Activated CD8-positive, alpha-beta T cell treated with anti-CD3 and anti-CD28 coated beads, Interleukin-2, amount 10 ng/mL, durations not matched to agents 7 days and 5 days (primary cell): Measurements from ENCODE around the gene RIMBP3C. TPM values are rescaled to one million over a fixed set of nuclear protein-coding genes. Genes with fewer than 3 reads are reported as not detected.
"Not testable (repeated sequence)": the region's sequence is repeated elsewhere in the genome, so short reads cannot be mapped to it uniquely, and the experiment has no call there.

Experiments used
- ATAC-seq: fragments of 150-1000 bp; cut with Tn5 transposase; one replicate; pipeline ENCODE4 v1.10.0; 2021; ENCODE audit warnings: moderate library complexity
- CTCF ChIA-PET: fragments of 350-600 bp; sonication (Branson Sonifier 250); formaldehyde crosslinking; loops from one replicate; lab custom pipeline; 2021; ENCODE audit warnings: antibody characterized with exemption; lab: Charles Lee
- POLR2A ChIA-PET: fragments of 350-600 bp; sonication (Branson Sonifier 250); formaldehyde crosslinking; loops from one replicate; lab custom pipeline; 2021; ENCODE audit warnings: antibody characterized with exemption; lab: Charles Lee
- DNase-seq: peaks from one replicate; pipeline ENCODE4 v3.0.0-alpha.2; 2020
- H3K27ac Mint-ChIP-seq: one replicate; pipeline ENCODE4 v1.8.0; 2021; ENCODE audit warnings: mild to moderate bottlenecking, mixed read lengths
- H3K27me3 Mint-ChIP-seq: one replicate; pipeline ENCODE4 v1.8.0; 2021; ENCODE audit warnings: low read depth, mixed read lengths
- H3K36me3 Mint-ChIP-seq: one replicate; pipeline ENCODE4 v1.8.0; 2021; ENCODE audit warnings: low read depth, mixed read lengths
- H3K4me1 Mint-ChIP-seq: one replicate; pipeline ENCODE4 v1.8.0; 2021; ENCODE audit warnings: low read depth, mixed read lengths
- H3K4me3 Mint-ChIP-seq: one replicate; pipeline ENCODE4 v1.8.0; 2021; ENCODE audit warnings: mild to moderate bottlenecking, mixed read lengths
- H3K9me3 Mint-ChIP-seq: one replicate; pipeline ENCODE4 v1.8.0; 2022; ENCODE audit warnings: mixed read lengths; ENCODE audit not compliant: insufficient read depth
- total RNA-seq, 2 experiments: library from RNA; stranded (reverse); gene quantifications; one replicate each; pipeline ENCODE4 v1.2.3, GENCODE V29; 2021

The RIMBP3C gene
- total RNA-seq, 2 experiments from 2014 or later, result 0.08 to 0.34 TPM

DNA sequence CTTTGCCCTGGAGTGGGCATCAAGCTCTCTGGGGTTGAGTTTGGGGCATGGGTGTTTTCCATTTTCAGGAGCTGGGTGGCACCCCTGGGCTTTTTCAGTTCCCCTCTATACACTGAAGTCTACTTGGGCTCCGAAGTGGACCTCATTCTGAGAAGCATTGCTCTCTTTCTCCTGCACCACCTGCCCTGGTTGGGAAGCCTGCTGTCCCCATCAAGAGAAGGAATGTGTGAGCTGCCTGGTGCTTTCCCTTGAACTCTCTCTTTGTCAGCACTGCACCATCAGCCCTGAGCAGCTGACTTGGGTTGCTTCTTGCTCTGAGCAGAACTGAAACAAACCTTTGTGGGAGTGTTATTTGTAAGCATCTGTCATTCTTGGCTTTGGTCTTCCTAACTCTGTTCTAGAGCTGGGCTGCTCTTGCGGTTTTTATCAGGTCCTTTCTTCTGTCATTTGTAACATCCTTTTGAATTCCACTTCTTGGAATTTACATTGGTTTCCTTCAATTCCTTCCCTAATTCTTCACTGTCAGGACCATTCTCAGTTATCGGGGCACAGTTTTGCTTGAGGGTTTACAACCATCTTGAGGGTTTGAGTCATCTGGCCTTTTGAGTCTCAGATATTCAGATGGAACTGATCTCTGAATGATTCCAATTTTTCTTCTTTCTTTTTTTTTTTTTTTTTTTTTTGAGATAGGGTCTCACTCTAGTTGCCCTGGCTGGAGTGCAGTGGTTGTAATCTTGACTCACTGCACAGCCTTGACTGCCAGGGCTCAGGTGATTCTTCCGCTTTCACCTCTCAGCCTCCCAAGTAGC is 36.7 kb upstream of the RIMBP3C start:
- H3K9me3 Mint-ChIP-seq, result no peaks in the 10 kb centered on the region
- H3K36me3 Mint-ChIP-seq, result peaks cover 24% of the 10 kb centered on the region
- no peak overlapping the region for H3K4me3 Mint-ChIP-seq
- H3K27me3 Mint-ChIP-seq, result no peaks in the 10 kb centered on the region
- POLR2A ChIA-PET, result interaction anchor here (1.2 to 1.4 kb wide), 3 partner anchors 11 to 19 kb away, joined by 3 read pairs; no protein-coding TSS in a partner anchor
- CTCF ChIA-PET, result interaction anchor here (0.6 to 1.4 kb wide), 7 partner anchors 17 to 58 kb away, joined by 3 to 8 read pairs (median 3); partner anchors contain the start of genes SDF2L1 and YDJC
- H3K4me1 Mint-ChIP-seq, result peaks cover 35% of the 10 kb centered on the region
- peak; percentile 40 for DNase-seq
- H3K27ac Mint-ChIP-seq, result peak overlapping the region; percentile 79
- peak; percentile 84 for ATAC-seq

- Mint-ChIP-seq H3K27me3 (no peaks in the 10 kb centered on the region), H3K4me3 (no peak overlapping the region), H3K4me1 (peaks cover 27% of the 10 kb centered on the region), H3K9me3 (no peaks in the 10 kb centered on the region), H3K27ac (no peak overlapping the region), H3K36me3 (peaks cover 15% of the 10 kb centered on the region)
- ATAC-seq (no peak), DNase-seq (no peak)
- ChIA-PET POLR2A (interaction anchor here (0.6 kb wide), 1 partner anchor 20 kb away, joined by 3 read pairs; no protein-coding TSS in a partner anchor), CTCF (interaction anchor here (0.8 kb wide), 1 partner anchor 14 kb away, joined by 3 read pairs; no protein-coding TSS in a partner anchor)
These were observed 34.1 kb upstream of the RIMBP3C start for GRCh38 chr22:21585389-21585788.

- POLR2A ChIA-PET, result interaction anchor here (1.1 kb wide), 1 partner anchor 9 kb away, joined by 4 read pairs; no protein-coding TSS in a partner anchor
These were observed 31.8 kb upstream of the RIMBP3C start for GRCh38 chr22:21582801-21583740.

DNA sequence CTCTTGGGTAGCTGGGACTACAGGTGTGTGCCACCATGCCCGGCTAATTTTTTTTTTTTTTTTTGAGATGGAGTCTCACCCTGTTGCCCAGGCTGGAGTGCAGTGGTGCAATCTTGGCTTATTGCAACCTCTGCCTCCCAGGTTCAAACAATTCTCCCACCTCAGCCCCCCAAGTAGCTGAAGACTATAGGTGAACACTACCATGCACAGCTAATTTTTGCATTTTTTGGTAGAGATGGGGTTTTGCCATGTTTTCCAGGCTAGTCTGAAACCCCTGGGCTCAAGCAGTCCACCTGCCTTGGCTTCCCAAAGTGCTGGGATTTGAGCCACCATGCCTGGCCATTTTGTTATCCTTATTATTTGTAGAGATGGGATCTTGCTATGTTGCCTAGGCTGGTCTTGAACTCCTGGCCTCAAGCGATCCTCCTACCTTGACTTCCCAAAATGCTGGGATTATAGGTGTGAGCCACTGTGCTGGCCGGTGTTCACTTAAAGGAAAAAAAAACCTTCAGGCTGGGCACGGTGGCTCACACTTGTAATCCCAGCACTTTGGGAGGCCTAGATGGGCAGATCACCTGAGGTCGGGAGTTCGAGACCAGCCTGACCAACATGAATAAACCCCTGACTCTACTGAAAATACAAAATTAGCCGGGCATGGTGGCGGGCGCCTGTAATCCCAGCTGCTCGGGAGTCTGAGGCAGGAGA is 29.9 kb upstream of the RIMBP3C start:
- H3K9me3 Mint-ChIP-seq, POLR2A ChIA-PET, ATAC-seq, DNase-seq, H3K27me3 Mint-ChIP-seq, H3K27ac Mint-ChIP-seq, H3K4me3 Mint-ChIP-seq: not testable (repeated sequence)
- peaks cover 22% of the 10 kb centered on the region for H3K4me1 Mint-ChIP-seq
- peaks cover 15% of the 10 kb centered on the region for H3K36me3 Mint-ChIP-seq
- CTCF ChIA-PET, result interaction anchor here (0.6 kb wide), 1 partner anchor 43 kb away, joined by 3 read pairs; no protein-coding TSS in a partner anchor

More at GRCh38 chr22:21582801-21583740, 31.8 kb upstream of the RIMBP3C start:
- peaks cover 11% of the 10 kb centered on the region for H3K36me3 Mint-ChIP-seq
- DNase-seq (no peak), ATAC-seq (no peak)
- H3K27ac Mint-ChIP-seq, result peak overlapping the region; percentile 31
- no peak overlapping the region for H3K4me3 Mint-ChIP-seq
- CTCF ChIA-PET, result no interaction called here
- peaks cover 23% of the 10 kb centered on the region for H3K4me1 Mint-ChIP-seq
- H3K27me3 Mint-ChIP-seq, result no peaks in the 10 kb centered on the region
- H3K9me3 Mint-ChIP-seq, result no peaks in the 10 kb centered on the region

GRCh38 chr22:21580623-21581007 is 29.4 kb upstream of the RIMBP3C start:
- peaks cover 16% of the 10 kb centered on the region for H3K36me3 Mint-ChIP-seq
- ATAC-seq, POLR2A ChIA-PET, CTCF ChIA-PET, DNase-seq, H3K9me3 Mint-ChIP-seq, H3K27me3 Mint-ChIP-seq, H3K4me3 Mint-ChIP-seq, H3K27ac Mint-ChIP-seq: not testable (repeated sequence)
- peaks cover 23% of the 10 kb centered on the region for H3K4me1 Mint-ChIP-seq

- peaks cover 19% of the 10 kb centered on the region for H3K4me1 Mint-ChIP-seq
- no peak for ATAC-seq
- H3K9me3 Mint-ChIP-seq, result no peaks in the 10 kb centered on the region
- peaks cover 11% of the 10 kb centered on the region for H3K36me3 Mint-ChIP-seq
- no peak overlapping the region for H3K4me3 Mint-ChIP-seq
- no peak for DNase-seq
- H3K27ac Mint-ChIP-seq, result no peak overlapping the region
- POLR2A ChIA-PET, result no interaction called here
- CTCF ChIA-PET, result interaction anchor here (0.9 to 1.6 kb wide), 4 partner anchors 17 to 147 kb away, joined by 3 to 4 read pairs (median 3); partner anchors contain the start of gene SDF2L1
- no peaks in the 10 kb centered on the region for H3K27me3 Mint-ChIP-seq
These were observed 28.2 kb upstream of the RIMBP3C start for GRCh38 chr22:21579474-21579851.

DNA sequence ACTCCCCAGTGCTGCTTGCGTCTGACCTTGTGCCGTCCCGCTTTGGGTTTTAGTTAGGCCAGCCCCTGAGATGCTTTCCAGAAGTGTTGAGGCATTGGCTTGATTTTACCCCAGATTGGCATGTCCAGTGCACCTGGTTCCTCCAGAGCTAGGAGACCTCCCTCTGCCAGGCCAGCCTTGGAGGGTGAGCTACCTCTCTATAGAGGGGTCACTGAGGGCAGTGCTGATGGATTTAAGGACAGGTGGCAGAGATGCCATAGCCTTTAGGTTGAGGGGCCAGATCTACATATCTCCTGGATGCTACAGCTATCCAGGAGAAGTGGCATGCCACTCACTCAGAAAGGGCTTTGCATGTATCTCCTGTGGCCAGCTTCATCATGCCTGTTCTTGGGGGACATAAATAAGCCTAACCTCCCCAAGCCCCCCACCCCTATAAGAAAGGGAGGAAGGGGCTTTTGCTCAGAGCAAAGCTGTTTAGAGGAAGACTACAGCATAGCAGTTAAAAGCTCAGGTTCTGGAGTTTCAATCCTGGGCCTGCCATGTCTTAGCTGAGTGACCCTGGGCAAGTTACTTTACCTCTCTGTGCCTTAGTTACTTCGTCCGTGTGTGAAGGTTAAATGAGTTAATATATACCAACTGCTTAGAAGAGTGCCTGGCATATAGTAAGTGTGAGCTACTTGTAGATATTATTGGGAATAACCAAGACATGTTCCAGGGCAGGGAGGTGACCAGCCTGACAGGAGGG is 22.7 kb upstream of the RIMBP3C start:
- Mint-ChIP-seq H3K27ac (no peak overlapping the region), H3K36me3 (peaks cover 39% of the 10 kb centered on the region), H3K27me3 (no peaks in the 10 kb centered on the region), H3K4me1 (peaks cover 58% of the 10 kb centered on the region), H3K4me3 (no peak overlapping the region), H3K9me3 (no peaks in the 10 kb centered on the region)
- ChIA-PET POLR2A (interaction anchor here (1.4 kb wide), 2 partner anchors 14 to 72 kb away, joined by 3 read pairs; no protein-coding TSS in a partner anchor), CTCF (interaction anchor here (1.8 to 1.9 kb wide), 2 partner anchors 55 to 73 kb away, joined by 6 to 9 read pairs; no protein-coding TSS in a partner anchor)
- ATAC-seq, result no peak
- no peak for DNase-seq

- H3K4me3 Mint-ChIP-seq, result no peak overlapping the region
- ChIA-PET POLR2A (interaction anchor here (1.4 kb wide), 2 partner anchors 14 to 73 kb away, joined by 3 read pairs; no protein-coding TSS in a partner anchor), CTCF (interaction anchor here (1.8 to 1.9 kb wide), 2 partner anchors 56 to 73 kb away, joined by 6 to 9 read pairs; no protein-coding TSS in a partner anchor)
- peaks cover 42% of the 10 kb centered on the region for H3K36me3 Mint-ChIP-seq
- peaks cover 58% of the 10 kb centered on the region for H3K4me1 Mint-ChIP-seq
- no peaks in the 10 kb centered on the region for H3K27me3 Mint-ChIP-seq
- no peak for DNase-seq
- no peak for ATAC-seq
- H3K9me3 Mint-ChIP-seq, result no peaks in the 10 kb centered on the region
- no peak overlapping the region for H3K27ac Mint-ChIP-seq
These were observed 22.1 kb upstream of the RIMBP3C start for GRCh38 chr22:21573293-21573734.

DNA sequence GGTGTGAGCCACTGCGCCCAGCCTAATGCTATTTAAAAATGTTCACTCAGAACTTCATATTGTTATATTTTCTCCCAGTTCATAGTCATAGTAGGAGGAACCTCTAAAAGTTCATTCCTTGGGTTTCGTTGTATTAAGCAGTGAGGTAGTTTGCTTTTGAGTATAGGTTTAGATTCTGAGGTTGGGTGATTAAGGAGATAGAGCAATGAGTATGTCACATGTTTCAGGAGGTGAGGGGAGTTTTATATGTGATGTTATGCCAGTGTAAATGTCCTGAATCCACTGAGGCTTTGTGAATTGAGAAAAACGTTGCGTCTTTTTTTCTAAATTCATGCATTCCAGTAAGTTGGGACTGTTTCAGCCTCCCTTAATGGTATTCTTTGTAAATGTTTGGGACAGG is 20.4 kb upstream of the RIMBP3C start:
- Mint-ChIP-seq H3K36me3 (peaks cover 39% of the 10 kb centered on the region), H3K27me3 (no peaks in the 10 kb centered on the region), H3K4me1 (peaks cover 52% of the 10 kb centered on the region), H3K9me3 (no peaks in the 10 kb centered on the region), H3K27ac (peak overlapping the region; percentile 39), H3K4me3 (peak overlapping the region; percentile 96)
- ChIA-PET POLR2A (interaction anchor here (1.0 to 1.2 kb wide), 2 partner anchors 57 to 60 kb away, joined by 4 read pairs; partner anchors contain the start of gene CCDC116), CTCF (interaction anchor here (0.7 to 1.2 kb wide), 4 partner anchors 56 to 75 kb away, joined by 3 to 7 read pairs (median 4); no protein-coding TSS in a partner anchor)
- ATAC-seq, result no peak
- DNase-seq, result no peak

DNA sequence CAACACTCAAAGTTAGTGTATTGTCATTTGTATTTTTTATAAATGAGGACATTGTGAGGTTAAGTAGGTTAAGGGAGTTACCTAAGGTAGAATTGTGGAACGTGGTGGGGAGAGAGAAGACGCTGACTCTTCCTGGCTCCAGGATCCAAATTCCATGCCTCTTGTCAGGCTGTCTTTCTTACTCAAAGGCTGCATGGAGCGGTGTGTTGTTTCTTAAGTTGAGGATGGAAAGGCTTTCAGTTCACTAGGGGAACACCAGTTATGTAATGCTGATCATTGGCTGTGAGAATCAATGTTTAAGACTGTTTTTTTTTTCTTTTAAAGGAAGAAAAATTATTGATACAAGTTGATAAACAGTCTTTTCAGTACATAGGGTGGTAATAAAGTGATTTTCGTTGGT is 19.1 kb upstream of the RIMBP3C start:
- CTCF ChIA-PET, result interaction anchor here (1.0 to 1.2 kb wide), 3 partner anchors 58 to 77 kb away, joined by 3 to 7 read pairs (median 4); no protein-coding TSS in a partner anchor

More for the DNA sequence above, 19.1 kb upstream of the RIMBP3C start:
- Mint-ChIP-seq H3K4me1 (peaks cover 51% of the 10 kb centered on the region), H3K9me3 (no peaks in the 10 kb centered on the region), H3K27ac (no peak overlapping the region), H3K27me3 (no peaks in the 10 kb centered on the region), H3K4me3 (peak overlapping the region; percentile 96), H3K36me3 (peaks cover 37% of the 10 kb centered on the region)
- ATAC-seq, result no peak
- POLR2A ChIA-PET, result interaction anchor here (1.2 kb wide), 1 partner anchor 59 kb away, joined by 4 read pairs; no protein-coding TSS in a partner anchor
- no peak for DNase-seq
